HL-60 (cell line): ENCODE data around the gene POLRMT.

Source experiments
- DNase-seq, 2 experiments: peaks; one replicate each; pipeline ENCODE4 v3.0.0-alpha.2; 2010 to 2020; ENCODE audit warnings: low read depth in 1 of 2, low spot score in 1 of 2
- H3K27ac ChIP-seq: fragments of 250-450 bp; sonication (Bioruptor Pico); replicated peaks from 2 replicates; pipeline ENCODE4 v1.5.1; 2020; ENCODE audit warnings: mild to moderate bottlenecking, moderate library complexity
- H3K27me3 ChIP-seq: fragments of 250-450 bp; sonication (Bioruptor Pico); 2 replicates; pipeline ENCODE4 v1.5.1; 2021; ENCODE audit warnings: mild to moderate bottlenecking, moderate library complexity; ENCODE audit not compliant: insufficient read depth, poor library complexity, severe bottlenecking
- H3K4me3 ChIP-seq: replicated peaks from 2 replicates; pipeline ENCODE4 v1.5.1; 2011; ENCODE audit warnings: mild to moderate bottlenecking, control low read depth, low read length; ENCODE audit not compliant: insufficient read depth
- GABPA ChIP-seq: IDR thresholded peaks from 2 replicates; pipeline ENCODE4 v1.6.1; 2012; ENCODE audit warnings: low read depth
- POLR2AphosphoS5 ChIP-seq: IDR thresholded peaks from 2 replicates; pipeline ENCODE4 v1.6.1; 2012; ENCODE audit warnings: low read depth
- SPI1 ChIP-seq: IDR thresholded peaks from 2 replicates; pipeline ENCODE4 v1.6.1; 2012; ENCODE audit warnings: low read depth, mild to moderate bottlenecking, borderline replicate concordance
- TF ChIP-seq, protein P1 (sequence below): IDR thresholded peaks from one replicate; pipeline ENCODE4 v1.5.1; 2011; ENCODE audit warnings: low read length, control low read depth, inconsistent platforms; ENCODE audit not compliant: insufficient read depth
- TF ChIP-seq, protein P2 (sequence below): IDR thresholded peaks from 2 replicates; pipeline ENCODE4 v1.6.1; 2012; ENCODE audit warnings: low read depth; ENCODE audit not compliant: insufficient replicate concordance

Gene POLRMT

DNA sequence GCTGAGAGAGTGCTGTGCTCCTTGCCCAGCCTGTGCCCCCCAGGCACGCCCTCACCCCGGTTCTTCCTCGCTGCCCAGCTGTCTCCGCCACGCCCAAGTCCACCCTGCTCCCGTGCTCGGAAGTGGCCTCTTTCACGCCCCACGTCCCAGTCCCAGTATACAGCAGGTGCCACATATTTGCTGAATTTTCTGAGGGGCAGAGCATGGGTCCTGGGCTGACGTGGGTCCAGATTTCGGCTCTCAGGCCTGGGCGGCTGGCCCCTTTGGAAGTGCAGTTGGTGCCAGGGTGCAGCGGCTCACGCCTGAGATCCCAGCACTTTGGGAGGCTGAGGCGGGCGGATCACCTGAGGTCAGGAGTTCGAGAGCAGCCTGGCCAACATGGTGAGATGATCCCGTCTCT is 40.3 kb downstream of the POLRMT start:
- TF ChIP-seq, protein P1, sequence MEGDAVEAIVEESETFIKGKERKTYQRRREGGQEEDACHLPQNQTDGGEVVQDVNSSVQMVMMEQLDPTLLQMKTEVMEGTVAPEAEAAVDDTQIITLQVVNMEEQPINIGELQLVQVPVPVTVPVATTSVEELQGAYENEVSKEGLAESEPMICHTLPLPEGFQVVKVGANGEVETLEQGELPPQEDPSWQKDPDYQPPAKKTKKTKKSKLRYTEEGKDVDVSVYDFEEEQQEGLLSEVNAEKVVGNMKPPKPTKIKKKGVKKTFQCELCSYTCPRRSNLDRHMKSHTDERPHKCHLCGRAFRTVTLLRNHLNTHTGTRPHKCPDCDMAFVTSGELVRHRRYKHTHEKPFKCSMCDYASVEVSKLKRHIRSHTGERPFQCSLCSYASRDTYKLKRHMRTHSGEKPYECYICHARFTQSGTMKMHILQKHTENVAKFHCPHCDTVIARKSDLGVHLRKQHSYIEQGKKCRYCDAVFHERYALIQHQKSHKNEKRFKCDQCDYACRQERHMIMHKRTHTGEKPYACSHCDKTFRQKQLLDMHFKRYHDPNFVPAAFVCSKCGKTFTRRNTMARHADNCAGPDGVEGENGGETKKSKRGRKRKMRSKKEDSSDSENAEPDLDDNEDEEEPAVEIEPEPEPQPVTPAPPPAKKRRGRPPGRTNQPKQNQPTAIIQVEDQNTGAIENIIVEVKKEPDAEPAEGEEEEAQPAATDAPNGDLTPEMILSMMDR: no peak
- TF ChIP-seq POLR2AphosphoS5 (no peak), SPI1 (no peak)
- TF ChIP-seq, protein P2, sequence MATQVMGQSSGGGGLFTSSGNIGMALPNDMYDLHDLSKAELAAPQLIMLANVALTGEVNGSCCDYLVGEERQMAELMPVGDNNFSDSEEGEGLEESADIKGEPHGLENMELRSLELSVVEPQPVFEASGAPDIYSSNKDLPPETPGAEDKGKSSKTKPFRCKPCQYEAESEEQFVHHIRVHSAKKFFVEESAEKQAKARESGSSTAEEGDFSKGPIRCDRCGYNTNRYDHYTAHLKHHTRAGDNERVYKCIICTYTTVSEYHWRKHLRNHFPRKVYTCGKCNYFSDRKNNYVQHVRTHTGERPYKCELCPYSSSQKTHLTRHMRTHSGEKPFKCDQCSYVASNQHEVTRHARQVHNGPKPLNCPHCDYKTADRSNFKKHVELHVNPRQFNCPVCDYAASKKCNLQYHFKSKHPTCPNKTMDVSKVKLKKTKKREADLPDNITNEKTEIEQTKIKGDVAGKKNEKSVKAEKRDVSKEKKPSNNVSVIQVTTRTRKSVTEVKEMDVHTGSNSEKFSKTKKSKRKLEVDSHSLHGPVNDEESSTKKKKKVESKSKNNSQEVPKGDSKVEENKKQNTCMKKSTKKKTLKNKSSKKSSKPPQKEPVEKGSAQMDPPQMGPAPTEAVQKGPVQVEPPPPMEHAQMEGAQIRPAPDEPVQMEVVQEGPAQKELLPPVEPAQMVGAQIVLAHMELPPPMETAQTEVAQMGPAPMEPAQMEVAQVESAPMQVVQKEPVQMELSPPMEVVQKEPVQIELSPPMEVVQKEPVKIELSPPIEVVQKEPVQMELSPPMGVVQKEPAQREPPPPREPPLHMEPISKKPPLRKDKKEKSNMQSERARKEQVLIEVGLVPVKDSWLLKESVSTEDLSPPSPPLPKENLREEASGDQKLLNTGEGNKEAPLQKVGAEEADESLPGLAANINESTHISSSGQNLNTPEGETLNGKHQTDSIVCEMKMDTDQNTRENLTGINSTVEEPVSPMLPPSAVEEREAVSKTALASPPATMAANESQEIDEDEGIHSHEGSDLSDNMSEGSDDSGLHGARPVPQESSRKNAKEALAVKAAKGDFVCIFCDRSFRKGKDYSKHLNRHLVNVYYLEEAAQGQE: peak; percentile 7
- Histone ChIP-seq H3K4me3 (no peak overlapping the region), H3K27me3 (peaks cover 23% of the 10 kb centered on the region), H3K27ac (no peak overlapping the region)
- no peak for DNase-seq

DNA sequence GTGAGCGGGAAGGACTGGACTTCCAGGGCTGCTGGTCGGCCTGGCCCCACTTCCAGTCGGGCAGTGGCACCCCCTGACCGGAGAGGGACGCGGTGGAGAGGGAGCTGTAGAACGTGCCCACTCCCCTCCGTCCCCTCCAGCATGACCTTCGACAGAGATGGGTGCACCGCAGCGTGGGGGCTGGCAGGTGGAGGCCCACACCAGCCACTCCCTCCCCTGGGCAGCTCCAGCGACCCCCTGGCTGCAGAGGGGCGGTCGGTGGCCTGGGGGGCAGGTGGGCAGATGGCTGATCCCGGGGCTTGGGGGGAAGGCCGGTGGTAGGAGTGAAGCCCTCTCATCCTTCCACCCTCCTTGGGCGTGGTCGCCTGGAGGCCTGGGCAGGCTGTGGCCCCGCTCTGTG is 41.2 kb downstream of the POLRMT start:
- DNase-seq: no peak
- H3K27me3 ChIP-seq: peaks cover 26% of the 10 kb centered on the region
- no peak overlapping the region for H3K27ac ChIP-seq
- TF ChIP-seq, protein P2: no peak
- TF ChIP-seq SPI1 (no peak), POLR2AphosphoS5 (no peak), GABPA (no peak)
- TF ChIP-seq, protein P1: no peak
- no peak overlapping the region for H3K4me3 ChIP-seq

DNA sequence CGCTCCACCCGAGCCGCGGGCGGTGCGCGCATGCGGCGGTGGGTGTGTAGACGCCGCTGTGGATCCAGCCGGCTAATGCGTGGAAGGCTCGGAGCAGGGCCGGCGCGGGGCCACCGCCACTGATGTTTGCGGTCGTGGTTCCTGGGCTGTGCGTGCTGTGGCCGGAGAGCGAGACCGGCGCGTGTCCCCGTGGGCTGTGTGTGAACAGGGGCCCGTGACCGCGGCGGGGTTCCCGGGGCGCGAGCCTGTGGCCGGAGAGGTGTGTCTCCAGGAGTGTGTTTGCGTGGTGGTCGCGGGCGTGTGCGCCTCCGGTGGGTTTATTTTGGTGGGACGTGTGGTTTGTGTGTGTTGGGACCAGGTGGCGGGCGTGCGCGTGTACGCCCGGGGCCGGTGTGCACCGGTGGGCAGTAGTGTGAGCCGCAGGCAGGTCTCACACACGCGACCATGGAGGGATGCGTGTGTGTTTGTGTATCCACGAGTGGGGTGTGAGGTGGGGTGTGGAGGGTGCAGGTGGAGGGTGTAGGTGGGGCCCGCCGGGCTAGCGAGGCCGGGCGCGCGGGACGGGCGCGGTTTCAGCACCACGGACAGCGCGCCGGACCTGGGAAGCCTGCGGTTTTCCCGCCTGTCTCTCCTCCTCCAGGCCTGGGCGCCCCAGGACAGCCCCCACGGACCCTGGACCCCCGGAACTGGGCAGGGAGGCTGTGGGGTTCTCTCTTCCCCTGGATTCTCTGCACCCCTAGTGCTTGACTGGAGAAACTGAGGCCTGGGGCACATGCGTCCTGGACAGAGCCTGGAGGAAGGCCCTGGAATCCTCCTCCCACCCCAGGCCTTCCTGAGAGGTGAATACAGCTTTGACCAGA is 42.0 kb downstream of the POLRMT start:
- H3K4me3 ChIP-seq: no peak overlapping the region
- TF ChIP-seq, protein P1: no peak
- TF ChIP-seq POLR2AphosphoS5 (no peak), SPI1 (no peak)
- TF ChIP-seq, protein P2: peak; percentile 100
- DNase-seq: no peak
- peaks cover 26% of the 10 kb centered on the region for H3K27me3 ChIP-seq
- H3K27ac ChIP-seq: no peak overlapping the region
